Aorta (tissue), 5 donors: Measurements from ENCODE around the gene PCGF3. TPM values are rescaled to one million over a fixed set of nuclear protein-coding genes. Genes with fewer than 3 reads are reported as not detected.
A peak's percentile ranks its signal among the peaks of the same experiment; 100 is the strongest.
"Not testable (repeated sequence)": the region's sequence is repeated elsewhere in the genome, so short reads cannot be mapped to it uniquely, and the experiment has no call there.

Experiments used
- ATAC-seq: fragments of 200-7000 bp; cut with Tn5 transposase; one replicate; pipeline ENCODE4 v1.9.1; 2022; ENCODE audit warnings: moderate library complexity; ENCODE audit not compliant: low FRiP score
- DNase-seq, 2 donors: peaks; one replicate each; pipeline ENCODE4 v3.0.0-alpha.2; 2020
- H3K27ac ChIP-seq, 2 donors: one replicate each; pipeline ENCODE4 v1.5.1; 2013; ENCODE audit warnings: low read length in 2 of 2, mild to moderate bottlenecking in 2 of 2, moderate library complexity in 2 of 2, control low read depth in 1 of 2, inconsistent platforms in 1 of 2, low read depth in 1 of 2
- H3K27me3 ChIP-seq, 2 donors: one replicate each; pipeline ENCODE4 v1.6.1; 2013; ENCODE audit warnings: control low read depth in 1 of 2, low read length in 1 of 2, mild to moderate bottlenecking in 1 of 2, moderate library complexity in 1 of 2; ENCODE audit not compliant: insufficient read depth in 2 of 2, control insufficient read depth in 1 of 2
- H3K36me3 ChIP-seq, 2 donors: one replicate each; pipeline ENCODE4 v1.6.1; 2013; ENCODE audit warnings: control low read depth in 1 of 2, low read length in 1 of 2, mild to moderate bottlenecking in 1 of 2; ENCODE audit not compliant: insufficient read depth in 2 of 2, control insufficient read depth in 1 of 2
- H3K4me1 ChIP-seq, 2 donors: one replicate each; pipeline ENCODE4 v1.6.1; 2013; ENCODE audit warnings: low read length in 2 of 2, control low read depth in 1 of 2, mild to moderate bottlenecking in 1 of 2, moderate library complexity in 1 of 2; ENCODE audit not compliant: insufficient read depth in 2 of 2, control insufficient read depth in 1 of 2
- H3K4me3 ChIP-seq, 2 donors: one replicate each; pipeline ENCODE4 v1.5.1; 2013; ENCODE audit warnings: low read length in 2 of 2, control low read depth in 1 of 2, mild to moderate bottlenecking in 1 of 2
- H3K9me3 ChIP-seq: one replicate; pipeline ENCODE4 v1.6.1; 2013; ENCODE audit warnings: mild to moderate bottlenecking, low read length; ENCODE audit not compliant: control insufficient read depth
- WGBS, 2 donors: extraction: QIAGEN DNeasy Blood & Tissue Kit; methylation state at CpG; one replicate each; pipeline ENCODE4 v1.1.7; 2013; 5-methylcytosine and 5-hydroxymethylcytosine counted together
- intact Hi-C, 2 donors: fragments of 100-400 bp; cut with DNase I; formaldehyde crosslinking; loops; one replicate each; pipeline versions ENCODE4 v1.14.2 to v1.15.0; 2022
- polyA plus RNA-seq, 2 donors: library from polyadenylated mRNA; stranded (reverse); fragments of 200-250 nt; gene quantifications; one replicate each; pipeline ENCODE4 v1.2.3, GENCODE V29; 2013
- total RNA-seq, 2 donors: library from RNA; stranded (reverse); fragmentation: NEBNext Ultra II Directional; extraction: Animal tissue kit (Norgen Biotek cat#: 25700); gene quantifications; one replicate each; pipeline ENCODE4 v1.2.1, GENCODE V29; 2021
- donor health status: healthy with polysubstance abuse.
- donor health status: Bipolar disorder and iron deficiency.
- donor health status: DM: no; HTN: no; CAD: no.
- donor health status: DM: no; HTN: no; CAD: no.
- donor health status: DM: yes; HTN: yes; CAD: no.

Gene PCGF3
- total and polyA plus RNA-seq, 4 donors: 17.7 to 59.4 (median 37.0) TPM

DNA sequence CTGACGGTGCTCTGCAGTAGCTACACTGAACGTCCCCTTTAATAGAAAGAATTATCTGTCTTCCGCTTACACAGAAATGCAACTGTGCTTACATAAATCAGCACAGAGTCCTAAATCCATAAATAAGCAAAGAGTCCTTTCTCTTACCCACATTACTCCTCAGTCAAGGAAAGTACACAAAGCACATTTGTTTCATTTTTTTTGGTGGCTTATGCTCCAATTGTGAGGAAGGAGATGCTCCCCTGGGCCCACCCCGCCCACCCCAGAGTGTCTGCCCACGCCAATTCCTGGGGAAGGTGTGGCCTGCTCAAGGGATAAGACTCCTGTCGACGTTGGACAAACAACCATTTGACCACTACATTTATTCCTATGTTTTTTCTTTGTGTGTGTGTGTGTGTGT lies 66.5 kb downstream of the PCGF3 start:
- Histone ChIP-seq H3K27me3 (no peaks in the 10 kb centered on the region), H3K27ac (no peak overlapping the region), H3K4me3 (no peak overlapping the region), H3K4me1 (no peaks in the 10 kb centered on the region), H3K36me3 (peaks cover 8 to 20% of the 10 kb centered on the region in 2 donors), H3K9me3 (peaks cover 18% of the 10 kb centered on the region)
- DNase-seq (no peak), ATAC-seq (no peak)
- WGBS, 2 donors: 61 to 68% methylated on average over 7 of the region's 7 CpGs
- intact Hi-C loops: no loop called here

DNA sequence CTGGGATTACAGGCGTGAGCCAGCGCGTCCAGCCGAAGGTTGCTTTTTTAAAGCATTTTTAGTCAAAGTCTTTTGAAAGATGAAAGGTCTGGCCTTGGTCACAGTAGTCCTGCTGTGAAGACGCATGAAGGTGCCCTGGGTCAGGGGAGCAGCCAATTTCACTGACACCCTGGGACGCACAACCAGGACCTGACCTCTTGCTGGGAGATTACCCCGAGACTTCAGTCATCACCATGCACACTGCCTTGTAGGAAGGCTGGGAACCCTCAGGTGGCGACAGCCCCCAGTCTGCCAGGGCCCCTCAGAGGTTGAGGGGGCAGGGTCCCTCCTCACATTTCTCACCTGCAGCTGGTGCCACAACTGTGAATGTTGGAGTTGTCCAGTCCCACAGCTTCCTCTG lies 67.1 kb downstream of the PCGF3 start:
- Histone ChIP-seq H3K9me3 (peaks cover 18% of the 10 kb centered on the region), H3K4me1 (no peaks in the 10 kb centered on the region), H3K4me3 (no peak overlapping the region), H3K27me3 (no peaks in the 10 kb centered on the region), H3K27ac (no peak overlapping the region), H3K36me3 (peaks cover 8 to 20% of the 10 kb centered on the region in 2 donors)
- DNase-seq: no peak
- WGBS, 2 donors: 78 to 88% methylated on average over 8 of the region's 8 CpGs
- intact Hi-C loops: no loop called here
- ATAC-seq: peak; percentile 62

DNA sequence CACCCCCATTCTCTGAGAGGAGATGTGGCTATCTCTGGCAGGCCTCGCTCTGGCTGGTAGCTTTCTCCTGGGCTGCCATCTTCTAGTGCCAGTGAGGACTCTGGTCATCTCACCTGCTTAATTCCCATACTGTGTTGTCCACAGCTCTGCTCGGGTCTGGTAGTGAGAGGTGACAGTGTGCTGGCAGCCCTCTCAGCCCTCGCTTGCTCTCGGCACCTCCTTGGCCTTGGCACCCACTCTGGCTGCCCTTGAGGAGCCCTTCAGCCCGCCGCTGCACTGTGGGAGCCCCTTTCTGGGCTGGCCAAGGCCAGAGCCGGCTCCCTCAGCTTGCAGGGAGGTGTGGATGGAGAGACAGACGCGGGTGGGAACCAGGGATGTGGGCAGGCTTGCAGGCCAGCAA lies 67.6 kb downstream of the PCGF3 start:
- Histone ChIP-seq H3K27ac (no peak overlapping the region), H3K27me3 (no peaks in the 10 kb centered on the region), H3K9me3 (peaks cover 16% of the 10 kb centered on the region), H3K4me3 (no peak overlapping the region), H3K36me3 (peaks cover 8 to 18% of the 10 kb centered on the region in 2 donors), H3K4me1 (no peaks in the 10 kb centered on the region)
- 79 to 87% methylated on average over 7 to 9 of the region's 9 CpGs for WGBS, 2 donors
- intact Hi-C loops: no loop called here
- ATAC-seq (no peak), DNase-seq (no peak)

DNA sequence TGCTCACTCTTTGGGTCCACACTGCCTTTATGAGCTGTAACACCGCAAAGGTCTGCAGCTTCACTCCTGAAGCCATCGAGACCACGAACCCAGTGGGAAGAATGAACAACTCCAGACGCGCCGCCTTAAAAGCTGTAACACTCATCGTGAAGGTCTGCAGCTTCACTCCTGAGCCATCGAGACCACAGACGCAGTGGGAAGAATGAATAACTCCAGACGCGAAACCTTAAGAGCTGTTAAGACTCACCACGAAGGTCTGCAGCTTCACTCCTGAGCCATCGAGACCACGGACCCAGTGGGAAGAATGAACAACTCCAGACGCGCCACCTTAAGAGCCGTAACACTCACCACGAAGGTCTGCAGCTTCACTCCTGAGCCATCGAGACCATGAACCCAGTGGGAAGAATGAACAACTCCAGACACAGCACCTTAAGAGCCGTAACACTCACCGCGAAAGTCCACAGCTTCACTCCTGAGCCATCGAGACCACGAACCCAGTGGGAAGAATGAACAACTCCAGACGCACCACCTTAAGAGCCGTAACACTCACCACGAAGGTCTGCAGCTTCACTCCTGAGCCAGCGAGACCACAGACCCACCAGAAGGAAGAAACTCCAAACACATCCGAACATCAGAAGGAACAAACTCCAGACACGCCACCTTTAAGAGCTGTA lies 68.9 kb downstream of the PCGF3 start:
- H3K4me1 ChIP-seq, intact Hi-C loops, H3K27me3 ChIP-seq: not testable (repeated sequence)

DNA sequence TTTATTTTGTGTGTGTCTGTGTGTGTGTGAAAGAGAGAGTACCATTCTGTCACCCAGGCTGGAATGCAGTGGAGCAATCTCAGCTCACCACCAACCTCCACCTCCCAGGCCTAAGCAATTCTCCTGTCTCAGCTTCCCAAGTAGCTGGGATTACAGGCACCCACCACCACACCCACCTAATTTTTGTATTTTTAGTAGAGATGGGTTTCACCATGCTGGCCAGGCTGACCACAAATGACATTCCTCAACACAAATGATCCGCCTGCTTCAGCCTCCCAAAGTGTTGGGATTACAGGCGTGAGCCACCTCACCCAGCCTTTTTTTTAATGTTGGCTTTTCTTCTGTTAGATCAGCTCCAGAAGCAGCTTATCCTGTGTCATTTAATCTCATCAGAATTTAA lies 69.9 kb downstream of the PCGF3 start:
- peaks cover 11% of the 10 kb centered on the region for H3K9me3 ChIP-seq
- H3K27ac ChIP-seq, H3K27me3 ChIP-seq, DNase-seq, H3K4me3 ChIP-seq, H3K4me1 ChIP-seq, intact Hi-C loops, ATAC-seq: not testable (repeated sequence)
- WGBS, 2 donors: 97 to 99% methylated on average over 2 of the region's 2 CpGs
- peaks cover 12 to 14% of the 10 kb centered on the region in 2 donors for H3K36me3 ChIP-seq

More for the DNA sequence above, 68.9 kb downstream of the PCGF3 start:
- H3K36me3 ChIP-seq: peaks cover 12 to 16% of the 10 kb centered on the region in 2 donors
- not testable (repeated sequence) for H3K27ac ChIP-seq, ATAC-seq, DNase-seq, H3K4me3 ChIP-seq
- H3K9me3 ChIP-seq: peaks cover 13% of the 10 kb centered on the region
- WGBS, 2 donors: 93 to 95% methylated on average over 30 of the region's 30 CpGs

DNA sequence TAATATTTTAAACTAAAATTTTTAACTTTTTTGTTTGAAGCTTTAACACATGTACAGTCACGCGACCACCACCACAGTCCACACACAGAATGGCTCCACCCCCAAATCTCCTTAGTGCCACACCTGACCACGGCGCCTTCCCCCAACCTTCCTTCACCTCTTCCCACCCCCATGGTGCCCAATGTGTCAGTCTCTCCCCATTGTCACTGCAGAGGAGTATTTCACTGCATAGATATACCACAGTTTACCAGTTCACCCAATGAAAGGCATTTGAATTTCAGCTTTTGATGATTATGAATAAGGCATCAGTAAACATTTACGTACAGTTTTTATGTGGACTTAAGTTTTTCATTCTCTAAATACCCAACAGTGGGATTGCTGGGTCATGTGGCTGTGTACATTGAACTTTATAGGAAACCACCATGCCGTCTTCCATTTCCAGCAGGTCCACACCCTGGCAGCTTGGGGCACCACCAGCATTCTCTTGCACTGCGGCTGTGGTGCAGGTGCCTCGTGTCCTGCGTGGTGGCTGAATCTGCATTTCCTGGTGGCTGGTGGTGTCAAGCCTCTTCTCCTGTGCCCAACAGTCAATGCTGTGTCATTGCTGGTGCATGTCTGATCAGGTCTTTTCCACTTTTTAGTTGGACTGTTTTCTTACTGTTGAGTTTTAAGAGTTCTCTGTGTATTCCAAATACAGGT lies 71.3 kb downstream of the PCGF3 start:
- ATAC-seq: no peak
- no peaks in the 10 kb centered on the region for H3K4me1 ChIP-seq

DNA sequence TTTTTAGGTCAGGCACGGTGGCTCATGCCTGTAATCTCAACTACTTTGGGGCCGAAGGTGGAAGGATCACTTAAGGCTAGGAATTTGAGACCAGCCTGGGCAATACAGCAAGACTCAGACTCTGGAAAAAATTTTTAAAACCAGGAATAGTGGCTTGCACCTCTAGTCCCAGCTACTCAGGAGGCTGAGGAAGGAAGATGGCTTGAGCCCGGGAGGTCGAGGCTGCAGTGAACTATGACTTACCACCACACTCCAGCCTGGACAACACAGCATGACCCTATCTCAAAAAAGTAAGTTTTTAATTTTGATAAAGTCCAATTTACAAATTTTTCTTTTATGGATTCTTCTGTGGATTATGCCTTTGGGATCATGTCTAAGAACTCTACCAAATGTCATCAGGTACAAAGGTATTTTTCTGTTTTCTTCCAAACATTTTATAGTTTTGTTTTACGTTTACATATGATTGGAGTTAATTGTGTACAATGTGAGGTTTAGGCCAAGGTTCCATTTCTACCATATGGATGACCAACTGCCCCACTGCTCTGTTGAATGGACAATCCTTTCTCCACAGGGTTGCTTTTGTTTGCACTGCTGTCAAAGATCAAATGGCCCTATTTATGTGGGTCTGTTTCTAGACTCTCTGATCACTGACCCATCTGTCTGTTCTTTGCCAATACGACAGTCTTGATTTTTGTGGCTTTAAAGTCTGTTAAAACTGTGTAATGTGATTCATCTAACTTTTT lies 72.1 kb downstream of the PCGF3 start:
- Histone ChIP-seq H3K4me3 (no peak overlapping the region), H3K27me3 (no peaks in the 10 kb centered on the region), H3K4me1 (peaks cover 0 to 2% of the 10 kb centered on the region in 2 donors), H3K36me3 (peaks cover 3 to 11% of the 10 kb centered on the region in 2 donors), H3K9me3 (peaks cover 8% of the 10 kb centered on the region), H3K27ac (no peak overlapping the region)
- intact Hi-C loops: no loop called here
- DNase-seq (peak; percentile 1 to 9), ATAC-seq (no peak)
- WGBS, 2 donors: 95% methylated on average over 6 of the region's 6 CpGs

More for the DNA sequence above, 71.3 kb downstream of the PCGF3 start:
- no peaks in the 10 kb centered on the region for H3K27me3 ChIP-seq
- 90 to 97% methylated on average over 9 of the region's 9 CpGs for WGBS, 2 donors
- H3K27ac ChIP-seq: no peak overlapping the region
- no peak overlapping the region for H3K4me3 ChIP-seq
- DNase-seq: no peak
- peaks cover 8% of the 10 kb centered on the region for H3K9me3 ChIP-seq
- peaks cover 6 to 11% of the 10 kb centered on the region in 2 donors for H3K36me3 ChIP-seq
- intact Hi-C loops: no loop called here

DNA sequence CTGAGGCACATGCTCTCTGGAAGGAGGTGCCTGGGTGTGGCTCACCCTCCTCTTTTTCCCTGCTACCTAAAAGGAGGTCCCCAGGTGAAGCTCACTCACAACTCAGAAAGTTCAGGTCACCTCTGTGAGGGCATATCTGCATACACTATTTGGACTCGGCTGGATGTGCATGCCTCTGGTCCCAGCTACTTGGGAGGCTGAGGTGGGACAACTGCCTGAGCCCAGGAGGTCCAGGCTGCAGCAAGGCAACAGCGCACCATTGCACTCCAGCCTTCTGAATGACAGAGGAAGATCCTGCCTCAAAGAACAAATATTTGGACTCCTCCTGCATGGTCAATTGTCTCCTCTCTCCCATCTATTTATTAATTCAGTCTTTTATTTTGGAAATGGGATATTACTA lies 73.9 kb downstream of the PCGF3 start:
- Histone ChIP-seq H3K27me3 (no peaks in the 10 kb centered on the region), H3K9me3 (peaks cover 3% of the 10 kb centered on the region), H3K27ac (no peak overlapping the region), H3K36me3 (peaks cover 3 to 4% of the 10 kb centered on the region in 2 donors), H3K4me1 (peaks cover 0 to 2% of the 10 kb centered on the region in 2 donors), H3K4me3 (no peak overlapping the region)
- intact Hi-C loops: no loop called here
- DNase-seq (peak; percentile 3 to 8), ATAC-seq (no peak)
- WGBS, 2 donors: 87 to 91% methylated on average over 2 of the region's 2 CpGs
